Gastrocnemius medialis (tissue), 4 donors: ENCODE measurements around the gene DGKG.

Source experiments
- CTCF ChIP-seq, 5 experiments: fragments of 450-650 bp in 3 of 5; fragments of 200-600 bp in 2 of 5; sonication (generic) in 2 of 5; IDR thresholded peaks in 4 of 5; conservative IDR thresholded peaks in 1 of 5; 1 replicate in 4 of 5; 2 replicates in 1 of 5; pipeline ENCODE4 v1.5.1; 2016 to 2019; ENCODE audit warnings: antibody characterized with exemption in 5 of 5, mild to moderate bottlenecking in 3 of 5, moderate library complexity in 3 of 5
- POLR2A ChIP-seq, 2 donors: fragments of 450-650 bp; IDR thresholded peaks; one replicate each; pipeline ENCODE4 v1.6.1; 2017; ENCODE audit warnings: antibody characterized with exemption in 2 of 2, mild to moderate bottlenecking in 2 of 2, moderate library complexity in 2 of 2

- TF ChIP-seq POLR2A (IDR thresholded peaks at IDR 0.05), result no peak
- no peak for TF ChIP-seq CTCF (IDR thresholded peaks at IDR 0.05 in 4 of 5, conservative IDR thresholded peaks at IDR 0.05 in 1 of 5)
Observed at GRCh38 chr3:186182850-186183249, 179.2 kb downstream of the DGKG start.
